HG03571 (cell line): Measurements from ENCODE around the gene TRIM24.

Experiments used
- ATAC-seq: cut with Tn5 transposase; IDR thresholded peaks from one replicate; pipeline ENCODE4 v1.9.1; 2021; ENCODE audit not compliant: unreplicated experiment

TRIM24 gene

GRCh38 chr7:138568655-138569054, 108.6 kb downstream of the TRIM24 start:
- no peak for ATAC-seq

DNA sequence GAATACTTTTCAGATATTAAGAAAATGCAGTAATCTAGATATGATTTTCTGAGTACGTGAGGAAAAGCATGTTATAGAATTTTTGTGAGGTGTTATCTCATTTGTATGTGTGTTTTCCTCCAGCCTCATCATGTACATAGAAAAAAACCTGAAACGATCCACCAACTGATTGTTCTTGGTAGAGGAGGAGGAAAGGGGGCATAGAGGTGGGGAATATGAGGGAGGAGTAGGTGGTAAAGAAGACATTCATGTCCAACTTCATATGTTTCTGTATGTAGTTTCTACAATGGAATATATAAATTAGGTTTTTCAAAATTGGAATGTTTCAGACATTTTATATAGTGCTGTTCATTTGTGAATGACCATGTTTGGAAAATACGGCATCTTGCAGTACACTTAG, 109.4 kb downstream of the TRIM24 start:
- ATAC-seq: no peak

DNA sequence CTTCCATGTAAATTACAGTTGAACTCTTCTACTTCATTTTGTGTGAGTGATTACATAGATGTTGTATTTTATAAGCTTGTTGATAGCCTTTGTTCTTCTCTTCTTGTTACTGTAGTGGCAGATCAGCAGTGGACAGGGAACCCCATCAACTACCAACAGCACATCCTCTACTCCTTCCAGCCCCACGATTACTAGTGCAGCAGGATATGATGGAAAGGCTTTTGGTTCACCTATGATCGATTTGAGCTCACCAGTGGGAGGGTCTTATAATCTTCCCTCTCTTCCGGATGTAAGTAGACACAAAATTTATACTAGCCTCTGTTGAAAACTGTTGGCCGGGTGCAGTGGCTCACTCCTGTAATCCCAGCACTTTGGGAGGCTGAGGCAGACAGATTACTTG, 110.7 kb downstream of the TRIM24 start:
- ATAC-seq: no peak

GRCh38 chr7:138573741-138574140, 113.7 kb downstream of the TRIM24 start:
- ATAC-seq: no peak

DNA sequence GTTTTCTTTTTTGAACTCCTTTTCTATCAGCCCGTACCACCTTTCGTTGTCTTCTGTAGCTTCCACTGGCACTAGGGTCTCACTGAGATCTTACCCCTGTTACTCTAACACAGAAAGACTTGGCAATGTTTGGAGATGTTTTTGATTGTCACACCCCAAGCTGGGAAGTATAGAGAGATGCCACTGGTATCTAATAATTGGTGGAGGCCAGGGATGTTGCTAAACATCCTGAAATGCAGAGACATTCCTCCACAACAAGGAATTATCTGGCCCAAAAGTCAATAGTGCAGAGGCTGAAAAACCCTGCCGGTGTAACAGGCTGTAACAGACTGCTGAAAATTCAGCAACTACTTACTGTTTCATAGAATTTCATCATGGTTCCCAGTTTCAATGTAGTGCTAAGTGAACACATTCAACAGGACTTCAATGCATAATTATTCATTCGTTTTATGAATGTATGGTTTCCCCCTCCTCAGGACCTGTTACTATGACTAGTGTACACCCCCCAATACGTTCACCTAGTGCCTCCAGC, 115.9 kb downstream of the TRIM24 start:
- no peak for ATAC-seq

GRCh38 chr7:138579136-138579535, 119.1 kb downstream of the TRIM24 start:
- ATAC-seq: no peak

DNA sequence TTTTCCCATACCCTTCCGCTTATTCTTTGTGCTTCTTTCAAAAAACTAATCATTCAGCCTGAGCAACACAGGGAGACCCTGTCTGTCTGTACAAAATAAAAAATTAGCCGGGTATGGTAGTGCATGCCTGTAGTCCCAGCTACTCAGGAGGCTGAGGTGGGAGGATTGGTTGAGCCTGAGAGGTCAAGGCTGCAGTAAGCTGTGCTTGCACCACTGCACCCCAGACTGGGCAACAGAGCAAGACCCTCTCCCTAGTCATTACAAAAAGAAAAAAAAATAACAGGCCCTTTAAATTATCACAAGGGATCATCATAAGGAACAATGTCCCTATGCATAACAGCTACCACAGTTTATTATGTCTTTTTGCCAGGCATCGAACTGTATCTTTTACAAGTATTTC, 119.6 kb downstream of the TRIM24 start:
- no peak for ATAC-seq

- no peak for ATAC-seq
These were observed 121.0 kb downstream of the TRIM24 start for GRCh38 chr7:138581065-138581464.

- no peak for ATAC-seq
These were observed 124.2 kb downstream of the TRIM24 start for GRCh38 chr7:138584283-138584682.

- no peak for ATAC-seq
These were observed 124.6 kb downstream of the TRIM24 start for GRCh38 chr7:138584696-138585095.

DNA sequence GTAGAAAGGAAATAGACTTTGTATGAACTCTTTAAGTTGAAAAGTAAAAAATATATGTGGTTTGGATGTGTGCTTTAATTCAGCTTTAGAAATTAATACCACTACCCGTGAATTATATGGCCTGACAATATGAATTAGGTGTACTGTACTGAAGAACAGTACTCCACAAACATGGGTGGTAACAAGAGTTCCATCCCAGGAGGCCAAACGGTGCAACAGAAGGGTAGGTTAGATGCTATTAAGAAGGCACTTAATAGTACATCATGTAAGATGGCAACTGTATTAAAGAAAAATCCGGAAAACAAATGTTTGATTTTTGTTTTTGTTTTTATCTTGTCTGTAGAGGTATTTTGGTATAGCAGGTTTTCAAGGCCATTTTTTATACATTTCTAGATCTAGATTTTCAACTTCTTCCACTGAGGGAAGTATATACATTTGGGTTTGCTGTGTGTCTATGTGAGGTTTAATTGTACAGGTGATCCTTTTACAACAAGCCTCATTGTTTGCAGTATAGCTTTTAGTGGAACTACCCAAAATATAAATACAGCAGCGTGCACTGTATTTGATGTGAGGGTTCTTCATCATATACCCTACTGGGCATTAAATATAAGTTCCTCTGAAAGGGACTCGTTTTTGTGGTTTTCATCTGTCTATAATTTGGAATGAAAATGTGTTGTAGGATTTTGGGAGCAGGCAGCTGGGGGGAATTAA, 125.4 kb downstream of the TRIM24 start:
- ATAC-seq: no peak

DNA sequence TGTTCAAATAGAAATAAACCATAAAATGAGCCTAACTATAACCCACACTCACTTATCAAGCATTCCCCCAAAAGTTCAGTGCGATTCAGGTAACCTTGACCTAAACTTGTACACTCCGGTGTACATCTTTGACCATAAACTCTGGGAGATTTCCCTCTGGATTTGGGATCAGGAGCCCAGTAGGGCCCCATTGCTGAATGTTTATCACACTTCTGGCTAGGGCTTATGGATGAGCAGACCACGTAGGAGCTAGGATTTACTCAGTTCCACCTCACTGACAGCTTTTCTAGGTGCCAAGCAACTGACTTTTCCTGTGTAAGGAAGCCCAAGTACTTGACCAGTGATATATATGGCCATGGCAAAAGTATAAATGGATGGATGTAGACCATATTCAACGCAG, 127.4 kb downstream of the TRIM24 start:
- ATAC-seq: no peak

DNA sequence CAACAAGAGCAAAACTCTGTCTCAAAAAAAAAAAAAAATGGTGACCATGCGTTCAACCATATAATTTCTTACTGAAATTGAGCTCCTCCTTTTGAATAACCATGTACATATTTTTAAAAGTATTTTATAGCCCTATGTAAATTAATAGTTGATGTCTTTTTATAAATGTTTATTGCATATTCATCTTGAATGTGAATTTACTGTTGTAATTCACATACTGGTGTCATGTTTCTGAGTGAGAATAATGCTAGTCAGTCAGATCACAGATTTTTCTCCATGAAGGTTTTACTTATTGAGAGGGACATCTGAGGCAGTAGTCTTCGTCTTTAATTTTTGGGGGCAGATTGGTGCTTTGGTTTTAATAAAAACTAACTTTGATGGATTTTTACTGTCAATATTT, 128.9 kb downstream of the TRIM24 start:
- ATAC-seq: no peak

DNA sequence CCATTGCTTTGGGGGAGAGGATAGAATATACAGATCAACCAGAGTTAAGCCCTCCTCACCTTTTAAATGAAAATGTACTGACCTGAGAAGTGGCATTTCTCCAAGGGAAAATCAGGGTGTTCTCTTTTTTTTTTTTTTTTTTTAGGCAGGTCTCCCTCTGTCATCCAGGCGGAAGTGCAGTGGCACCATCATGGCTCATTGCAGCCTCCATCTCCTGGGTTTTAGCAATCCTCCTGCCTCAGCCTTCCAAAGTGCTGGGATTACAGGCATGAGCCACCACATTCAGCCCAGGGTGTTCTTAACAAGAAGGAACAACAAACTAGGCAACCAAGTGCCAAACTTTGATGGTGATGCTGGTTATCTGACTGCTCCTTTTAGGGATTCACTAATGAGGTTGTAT, 130.1 kb downstream of the TRIM24 start:
- no peak for ATAC-seq

- no peak for ATAC-seq
These were observed 135.4 kb downstream of the TRIM24 start for GRCh38 chr7:138595454-138595853.

GRCh38 chr7:138602451-138602850, 142.4 kb downstream of the TRIM24 start:
- no peak for ATAC-seq

GRCh38 chr7:138603549-138604318, 143.7 kb downstream of the TRIM24 start:
- ATAC-seq: no peak

DNA sequence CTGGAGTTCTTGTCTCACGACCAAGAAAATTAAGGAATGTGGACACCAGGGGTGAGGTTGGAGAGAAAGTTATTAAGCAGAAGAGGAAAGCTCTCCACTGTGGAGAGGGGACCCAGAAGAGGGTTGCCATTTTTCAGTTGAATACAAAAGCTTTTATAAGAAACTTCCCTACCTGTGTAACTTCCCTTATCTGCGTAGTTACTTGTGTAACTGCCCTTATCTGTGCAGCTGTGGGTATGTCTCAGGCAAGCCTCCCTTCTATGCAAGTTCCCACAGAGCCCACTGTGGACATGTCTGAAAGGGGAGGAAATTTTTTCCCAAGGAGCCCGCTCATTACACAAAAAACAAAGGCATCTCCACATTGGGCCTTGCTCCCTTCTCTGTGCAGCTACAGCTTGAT, 146.2 kb downstream of the TRIM24 start:
- no peak for ATAC-seq

- no peak for ATAC-seq
These were observed 147.4 kb downstream of the TRIM24 start for GRCh38 chr7:138607216-138608126.

DNA sequence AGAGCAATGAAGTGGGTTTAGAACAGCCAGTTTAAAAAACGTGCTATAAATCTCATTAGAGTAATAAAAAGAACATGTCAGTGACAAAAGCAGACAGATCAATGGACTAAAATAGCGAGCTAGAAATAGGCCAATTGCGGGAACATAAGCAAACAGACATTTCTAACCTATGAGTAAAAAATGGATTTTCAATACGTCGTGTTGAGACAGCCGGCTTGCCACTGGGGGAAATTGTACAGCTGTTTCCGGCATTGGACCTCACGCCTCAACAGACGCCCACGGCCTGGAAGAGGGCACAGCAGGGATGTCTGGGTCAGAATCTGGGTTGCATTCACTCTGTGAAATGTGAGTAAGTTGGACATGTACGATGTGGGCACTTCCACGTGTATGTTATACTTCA, 148.2 kb downstream of the TRIM24 start:
- no peak for ATAC-seq

DNA sequence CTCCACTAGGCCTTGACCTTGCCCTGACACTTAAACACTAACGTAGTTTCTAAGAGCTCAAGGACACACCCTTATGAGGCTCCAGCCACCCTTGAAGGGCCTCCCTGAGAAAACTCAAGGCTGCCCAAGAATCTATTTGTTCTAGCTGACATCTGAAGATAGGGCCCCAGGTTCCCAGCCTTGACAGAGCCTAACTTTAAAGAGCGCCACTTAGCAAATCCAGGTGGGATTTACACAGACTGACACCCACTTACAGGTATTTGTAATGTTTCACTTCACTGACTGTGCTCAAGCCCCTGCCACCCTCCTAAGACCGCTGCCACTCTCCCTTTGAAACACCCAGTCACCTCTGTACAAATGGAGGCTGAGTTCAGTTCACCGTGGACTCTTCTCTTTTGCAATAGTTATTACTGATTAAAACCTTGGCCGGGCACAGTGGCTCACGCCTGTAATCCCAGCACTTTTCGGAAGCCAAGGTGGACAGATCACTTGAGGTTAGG, 150.7 kb downstream of the TRIM24 start:
- ATAC-seq: no peak
